WERI-Rb-1 (cell line): Measurements from ENCODE around the gene RANBP17.
A peak's percentile ranks its signal among the peaks of the same experiment; 100 is the strongest.

Experiments
- DNase-seq: peaks from one replicate; pipeline ENCODE4 v3.0.0-alpha.2; 2020
- H3K27ac ChIP-seq: fragments of 250-450 bp; sonication (Bioruptor Pico); 2 replicates; pipeline ENCODE4 v1.5.1; 2020; ENCODE audit warnings: mild to moderate bottlenecking, moderate library complexity
- H3K27me3 ChIP-seq: fragments of 250-450 bp; sonication (Bioruptor Pico); 2 replicates; pipeline ENCODE4 v1.5.1; 2021; ENCODE audit warnings: mild to moderate bottlenecking, low read depth, moderate library complexity; ENCODE audit not compliant: insufficient read depth, severe bottlenecking
- H3K36me3 ChIP-seq: fragments of 250-450 bp; sonication (Bioruptor Pico); 2 replicates; pipeline ENCODE4 v1.5.1; 2020; ENCODE audit warnings: mild to moderate bottlenecking, moderate library complexity
- H3K4me3 ChIP-seq: 2 replicates; pipeline ENCODE4 v1.5.1; 2011; ENCODE audit warnings: low read depth, mild to moderate bottlenecking, control low read depth, low read length
- H3K9me3 ChIP-seq: fragments of 250-450 bp; sonication (Bioruptor Pico); 2 replicates; pipeline ENCODE4 v1.5.1; 2021; ENCODE audit warnings: mild to moderate bottlenecking, moderate library complexity; ENCODE audit not compliant: severe bottlenecking
- TF ChIP-seq, protein P1 (sequence below): IDR thresholded peaks from 2 replicates; pipeline ENCODE4 v1.5.1; 2011; ENCODE audit warnings: low read depth, mild to moderate bottlenecking, control low read depth, inconsistent platforms, low read length

The RANBP17 gene

DNA sequence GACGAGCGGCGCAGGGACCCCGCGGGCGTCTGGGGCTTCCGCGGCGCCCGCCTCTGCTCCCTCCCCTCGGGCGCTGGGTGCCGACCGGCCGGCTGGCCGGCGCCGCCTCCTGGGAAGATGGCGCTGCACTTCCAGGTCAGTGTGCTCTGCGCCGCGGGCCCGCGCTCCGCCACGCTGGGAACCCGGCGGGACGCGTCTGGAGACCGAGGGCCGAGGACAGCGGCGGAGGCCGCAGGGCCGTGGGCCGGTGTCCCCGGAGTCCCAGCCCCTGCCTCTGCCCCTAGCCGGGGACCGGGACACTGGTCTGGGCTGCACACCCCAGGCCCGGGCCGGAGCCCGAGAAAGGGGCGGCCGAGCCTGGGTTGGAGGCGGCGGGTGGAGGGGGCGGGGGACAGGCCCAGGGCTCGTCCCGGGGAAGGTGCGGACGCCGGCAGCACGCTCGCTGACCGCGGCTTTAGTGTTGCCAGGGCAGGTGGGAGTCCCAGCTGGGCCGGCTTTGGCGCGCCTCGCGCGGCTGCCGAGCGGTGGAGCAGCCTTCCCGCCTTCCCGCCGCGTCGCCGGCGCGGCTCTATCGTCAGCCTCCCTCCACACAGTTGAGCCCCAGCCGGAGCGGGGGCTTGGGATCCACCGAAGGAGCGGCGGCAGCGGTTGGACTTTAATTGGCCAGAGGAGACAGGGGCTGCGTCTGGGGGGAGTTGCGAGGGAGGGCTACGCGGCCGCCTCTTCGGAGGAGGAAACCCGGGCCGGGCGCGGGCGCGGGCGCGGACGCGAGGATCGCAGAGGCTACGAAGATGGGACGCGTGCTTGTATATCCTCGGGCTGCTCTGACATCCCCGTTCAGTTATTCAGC lies at the start of gene RANBP17:
TSS of gene RANBP17 (plus strand) at position 102 of the 850 bp plus-strand sequence.
- DNase-seq, result peak; percentile 82
- Histone ChIP-seq H3K36me3 (peaks cover 3% of the 10 kb centered on the region; the same call in 1 of the 2 replicates), H3K27ac (peak within 1 kb of the TSS; percentile 91), H3K9me3 (peaks cover 11% of the 10 kb centered on the region), H3K4me3 (peak within 1 kb of the TSS; percentile 86), H3K27me3 (no peaks in the 10 kb centered on the region)
- TF ChIP-seq, protein P1, sequence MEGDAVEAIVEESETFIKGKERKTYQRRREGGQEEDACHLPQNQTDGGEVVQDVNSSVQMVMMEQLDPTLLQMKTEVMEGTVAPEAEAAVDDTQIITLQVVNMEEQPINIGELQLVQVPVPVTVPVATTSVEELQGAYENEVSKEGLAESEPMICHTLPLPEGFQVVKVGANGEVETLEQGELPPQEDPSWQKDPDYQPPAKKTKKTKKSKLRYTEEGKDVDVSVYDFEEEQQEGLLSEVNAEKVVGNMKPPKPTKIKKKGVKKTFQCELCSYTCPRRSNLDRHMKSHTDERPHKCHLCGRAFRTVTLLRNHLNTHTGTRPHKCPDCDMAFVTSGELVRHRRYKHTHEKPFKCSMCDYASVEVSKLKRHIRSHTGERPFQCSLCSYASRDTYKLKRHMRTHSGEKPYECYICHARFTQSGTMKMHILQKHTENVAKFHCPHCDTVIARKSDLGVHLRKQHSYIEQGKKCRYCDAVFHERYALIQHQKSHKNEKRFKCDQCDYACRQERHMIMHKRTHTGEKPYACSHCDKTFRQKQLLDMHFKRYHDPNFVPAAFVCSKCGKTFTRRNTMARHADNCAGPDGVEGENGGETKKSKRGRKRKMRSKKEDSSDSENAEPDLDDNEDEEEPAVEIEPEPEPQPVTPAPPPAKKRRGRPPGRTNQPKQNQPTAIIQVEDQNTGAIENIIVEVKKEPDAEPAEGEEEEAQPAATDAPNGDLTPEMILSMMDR, result 0 out of 2 replicates have a peak, but pooled peaks have one; percentile 12

DNA sequence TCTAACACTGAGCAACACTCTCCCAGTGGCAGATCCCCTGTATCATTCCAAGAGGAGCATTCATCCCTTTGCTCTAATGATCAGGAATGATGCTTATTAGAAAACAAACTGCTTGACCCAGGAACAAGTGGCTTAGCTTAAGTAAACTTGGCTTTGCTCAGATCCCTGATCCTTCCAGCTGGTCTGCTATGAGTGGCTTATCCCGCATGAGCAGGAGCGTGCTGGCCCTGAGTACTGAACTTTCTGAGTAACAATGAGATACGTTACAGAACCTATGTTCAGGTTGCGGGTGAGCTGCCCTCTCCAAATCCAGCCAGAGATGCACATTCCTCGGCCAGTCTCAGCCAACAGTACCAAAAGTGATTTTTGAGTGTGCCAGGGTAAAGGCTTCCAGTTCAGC lies 48.6 kb upstream of the RANBP17 start:
- H3K9me3 ChIP-seq, result no peaks in the 10 kb centered on the region
- H3K4me3 ChIP-seq, result no peak overlapping the region

DNA sequence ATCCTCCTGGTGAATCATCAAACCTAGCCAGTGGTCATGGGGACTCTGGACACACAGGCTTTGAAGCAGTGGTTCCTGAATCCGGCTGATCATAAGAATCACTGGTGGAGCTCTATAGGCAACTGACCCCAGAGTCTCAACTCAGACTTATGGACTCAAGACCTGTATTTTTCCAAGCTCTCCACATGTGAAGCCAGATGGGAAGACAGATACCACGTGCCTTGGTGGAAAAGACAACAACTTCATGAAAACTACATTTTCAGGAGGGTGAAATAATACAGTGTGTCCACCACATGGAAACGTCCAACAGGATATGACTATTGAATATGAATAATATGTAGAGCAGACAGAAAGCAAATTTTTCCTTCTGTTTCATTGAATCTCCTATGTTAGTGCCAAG lies 44.6 kb upstream of the RANBP17 start:
- TF ChIP-seq, protein P1, result no peak
- DNase-seq, result no peak
- no peaks in the 10 kb centered on the region for H3K27me3 ChIP-seq
- H3K36me3 ChIP-seq, result no peaks in the 10 kb centered on the region
- no peaks in the 10 kb centered on the region for H3K9me3 ChIP-seq
- H3K27ac ChIP-seq, result no peak overlapping the region
- no peak overlapping the region for H3K4me3 ChIP-seq

More for the DNA sequence above, 48.6 kb upstream of the RANBP17 start:
- TF ChIP-seq, protein P1, result no peak
- no peaks in the 10 kb centered on the region for H3K27me3 ChIP-seq
- peak; percentile 57 for DNase-seq
- no peak overlapping the region for H3K27ac ChIP-seq
- H3K36me3 ChIP-seq, result no peaks in the 10 kb centered on the region

DNA sequence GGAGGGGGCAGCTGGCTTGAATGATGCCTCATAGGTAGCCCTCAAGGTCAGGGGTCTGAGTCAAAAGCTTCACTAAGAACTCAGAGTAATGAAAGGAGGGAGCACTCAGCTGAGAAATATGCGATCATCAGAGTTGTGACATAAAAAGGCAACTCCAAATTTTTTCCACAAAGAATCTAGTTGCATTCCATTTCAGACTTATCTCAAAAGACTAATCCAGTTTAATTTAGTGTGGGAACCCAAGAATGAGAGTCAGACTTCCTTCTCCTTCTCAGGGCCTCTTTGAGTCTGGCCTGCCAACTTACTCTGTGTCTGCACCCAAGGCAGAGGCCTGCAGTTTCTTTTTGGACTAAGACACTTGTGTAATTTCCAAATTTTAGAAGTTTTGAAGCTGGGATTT lies 43.6 kb upstream of the RANBP17 start:
- Histone ChIP-seq H3K27ac (no peak overlapping the region), H3K4me3 (no peak overlapping the region), H3K27me3 (no peaks in the 10 kb centered on the region), H3K9me3 (no peaks in the 10 kb centered on the region), H3K36me3 (no peaks in the 10 kb centered on the region)
- no peak for DNase-seq
- TF ChIP-seq, protein P1, result no peak

DNA sequence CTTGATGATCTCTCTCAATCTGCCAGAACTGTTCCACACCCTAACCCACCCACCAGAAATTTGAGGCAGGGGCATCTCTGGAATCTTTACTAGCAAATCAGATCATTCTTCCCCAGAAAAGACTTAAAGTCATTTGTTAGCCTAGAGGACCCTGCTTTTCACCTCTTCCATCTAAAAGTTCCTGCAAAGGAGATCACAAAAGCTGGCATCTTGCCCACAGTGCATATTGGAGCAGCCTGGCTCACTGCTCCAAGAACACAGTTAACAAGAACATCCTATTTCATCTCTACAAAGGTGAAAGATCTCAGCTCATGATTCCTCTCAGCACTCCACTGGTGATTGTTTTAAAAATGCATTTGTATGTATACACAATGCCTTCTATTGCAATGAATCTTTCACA lies 42.0 kb upstream of the RANBP17 start:
- TF ChIP-seq, protein P1, result no peak
- Histone ChIP-seq H3K27ac (no peak overlapping the region), H3K4me3 (no peak overlapping the region), H3K9me3 (peaks cover under 1% of the 10 kb centered on the region), H3K36me3 (no peaks in the 10 kb centered on the region), H3K27me3 (peaks cover 4% of the 10 kb centered on the region)
- DNase-seq, result no peak
